HG03460 (cell line): ENCODE results near the gene CCDC141.

Source experiments
- ATAC-seq: cut with Tn5 transposase; IDR thresholded peaks from one replicate; pipeline ENCODE4 v1.9.1; 2021; ENCODE audit not compliant: unreplicated experiment

The CCDC141 gene

GRCh38 chr2:178914259-178914849 lies 135.6 kb downstream of the CCDC141 start:
- peak; percentile 73 for ATAC-seq

DNA sequence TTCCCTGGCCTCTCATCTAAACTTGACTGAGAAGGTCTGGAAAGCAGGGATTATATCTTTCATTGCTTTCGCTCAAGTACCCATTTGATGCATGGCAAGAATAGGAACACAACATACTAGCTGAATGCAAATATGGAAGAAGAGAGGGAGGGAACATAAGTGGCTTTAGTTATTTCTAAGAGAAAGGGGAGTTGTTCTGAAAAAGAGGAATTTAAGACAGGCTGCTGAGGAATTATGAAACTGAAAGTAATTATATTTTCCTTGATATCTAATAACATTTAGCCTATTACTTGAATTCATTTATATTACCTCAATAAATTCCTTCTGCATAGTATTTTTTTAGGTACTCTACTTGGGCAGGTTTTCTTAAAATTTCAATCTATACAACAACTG lies 136.9 kb downstream of the CCDC141 start:
- no peak for ATAC-seq

GRCh38 chr2:178912416-178913048 lies 137.4 kb downstream of the CCDC141 start:
- ATAC-seq, result no peak

DNA sequence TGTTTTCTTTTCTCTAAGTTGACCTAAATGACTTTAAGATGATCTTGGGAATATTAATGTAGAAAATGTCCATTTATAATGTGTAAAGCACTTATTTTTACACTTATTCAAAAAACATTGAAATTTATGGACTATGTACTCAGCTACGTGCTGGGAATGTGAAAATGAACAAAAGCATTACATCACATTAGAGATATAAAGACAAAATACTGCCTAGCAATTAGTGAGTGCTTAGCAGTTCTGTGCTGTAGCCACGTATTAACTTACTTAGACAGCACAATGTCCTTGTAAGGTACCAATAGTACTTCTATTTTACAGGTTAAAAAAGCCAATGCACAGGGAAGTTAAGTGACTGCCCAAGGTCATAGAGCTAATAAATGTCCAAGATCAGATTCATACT lies 138.9 kb downstream of the CCDC141 start:
- ATAC-seq, result no peak

DNA sequence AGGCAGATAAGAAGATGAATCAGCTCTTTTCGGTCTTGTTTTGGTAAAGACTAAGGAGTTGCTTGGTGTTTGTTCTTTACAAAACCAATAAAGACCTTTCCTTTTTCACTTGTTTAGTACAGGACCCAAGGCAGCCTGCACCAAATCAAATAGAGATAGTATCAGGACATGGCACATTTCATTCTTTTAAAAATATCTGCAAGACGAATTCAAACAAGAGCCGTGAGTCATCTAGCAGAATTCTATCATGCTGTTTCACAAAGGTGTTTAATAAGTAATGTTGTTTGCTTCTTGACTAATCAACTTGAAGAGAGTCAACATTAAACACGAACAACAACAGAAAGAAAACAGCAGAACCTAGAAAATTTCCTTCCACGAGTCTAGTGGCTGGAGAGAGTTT lies 139.9 kb downstream of the CCDC141 start:
- no peak for ATAC-seq

GRCh38 chr2:178909507-178909906 lies 140.4 kb downstream of the CCDC141 start:
- ATAC-seq, result no peak

DNA sequence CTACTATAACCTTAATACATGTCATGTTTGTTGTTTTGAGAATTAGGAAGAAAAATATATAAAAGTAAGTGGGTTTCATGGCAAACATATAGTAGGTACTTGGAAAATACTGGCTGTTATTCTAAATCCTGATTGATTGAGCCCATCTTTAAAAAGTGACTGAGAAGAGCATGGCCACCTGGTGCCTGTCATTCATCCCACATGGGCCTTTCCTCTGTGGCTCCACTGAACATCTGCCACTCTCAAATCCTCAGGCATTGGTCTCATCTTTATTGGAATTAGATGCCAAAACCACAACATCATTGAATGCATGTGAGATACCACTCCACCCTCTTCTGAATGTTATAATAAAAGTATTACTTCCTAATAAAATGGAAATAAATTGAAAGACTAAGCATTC lies 141.1 kb downstream of the CCDC141 start:
- ATAC-seq, result no peak

GRCh38 chr2:178905261-178905660 lies 144.7 kb downstream of the CCDC141 start:
- no peak for ATAC-seq

GRCh38 chr2:178899656-178900055 lies 150.3 kb downstream of the CCDC141 start:
- ATAC-seq, result no peak

GRCh38 chr2:178895872-178896271 lies 154.1 kb downstream of the CCDC141 start:
- no peak for ATAC-seq

GRCh38 chr2:178895171-178895570 lies 154.8 kb downstream of the CCDC141 start:
- ATAC-seq, result no peak

DNA sequence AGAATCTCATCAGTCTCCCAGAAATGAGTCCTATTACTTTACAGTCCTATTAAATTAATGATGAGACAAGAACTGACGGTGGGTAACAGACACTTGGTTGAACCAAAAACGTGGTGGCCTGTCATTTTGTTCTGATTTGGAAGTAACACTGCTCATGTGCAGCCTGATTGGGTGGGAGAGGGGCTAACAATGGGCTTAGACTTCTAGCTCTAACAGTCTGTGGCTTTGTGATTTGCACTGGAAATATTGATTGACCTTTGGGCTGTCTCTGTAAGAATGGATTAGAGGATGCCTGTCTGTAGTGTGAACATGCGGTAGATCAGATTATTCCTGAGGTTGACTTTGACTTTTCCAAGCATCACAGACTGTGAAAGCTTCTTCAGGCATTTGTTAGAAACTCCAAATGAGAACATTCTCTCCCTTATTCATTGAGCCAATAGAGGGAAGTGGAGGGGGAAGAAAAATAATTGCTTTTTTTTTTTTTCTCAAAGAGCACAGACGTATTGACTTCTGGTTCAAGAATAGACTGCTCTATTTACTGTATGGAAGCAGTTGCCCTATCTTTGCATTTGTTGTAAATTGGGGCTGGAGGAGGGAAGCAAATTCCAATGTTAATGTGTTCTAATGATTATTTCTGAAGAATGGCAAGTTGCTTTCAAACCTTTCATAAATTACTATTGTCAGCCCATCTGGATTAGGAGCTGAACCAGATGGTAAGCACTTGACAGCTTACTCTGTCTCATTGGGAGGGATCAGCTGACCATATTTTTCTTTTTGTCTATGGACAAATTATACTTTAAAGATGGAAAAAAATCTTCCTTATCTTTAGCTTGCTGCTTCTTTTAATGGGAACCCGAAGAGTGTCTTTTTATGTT lies 156.9 kb downstream of the CCDC141 start:
- no peak for ATAC-seq

- no peak for ATAC-seq
Observed at GRCh38 chr2:178891959-178892485, 157.9 kb downstream of the CCDC141 start.

- peak; percentile 86 for ATAC-seq
Observed at GRCh38 chr2:178891265-178891958, 158.5 kb downstream of the CCDC141 start.

GRCh38 chr2:178886006-178886405 lies 163.9 kb downstream of the CCDC141 start:
- no peak for ATAC-seq

- no peak for ATAC-seq
Observed at GRCh38 chr2:178884440-178884839, 165.5 kb downstream of the CCDC141 start.

GRCh38 chr2:178882666-178883440 lies 167.1 kb downstream of the CCDC141 start:
- no peak for ATAC-seq

- ATAC-seq, result no peak
Observed at GRCh38 chr2:178881075-178881474, 168.9 kb downstream of the CCDC141 start.

DNA sequence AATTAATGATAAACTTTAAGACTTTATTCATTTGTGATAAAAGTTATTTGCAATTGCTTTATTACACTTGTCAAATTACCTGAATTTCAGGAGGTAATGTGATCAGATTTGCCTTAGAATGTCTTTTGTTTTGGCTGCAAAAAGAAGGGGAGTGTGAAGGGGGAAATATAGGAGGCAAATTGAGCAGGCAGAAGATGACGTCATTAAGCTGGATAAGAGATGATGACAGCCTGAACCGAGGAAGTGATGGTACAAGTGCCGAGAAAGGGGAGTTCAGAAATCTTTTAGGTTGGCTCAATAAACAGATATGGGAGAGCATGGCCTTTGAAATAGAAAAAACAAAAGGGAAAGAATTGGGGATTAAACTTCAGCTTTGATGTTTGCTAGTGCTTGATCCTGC lies 169.7 kb downstream of the CCDC141 start:
- no peak for ATAC-seq

- ATAC-seq, result no peak
Observed at GRCh38 chr2:178877874-178878273, 172.1 kb downstream of the CCDC141 start.
